ENCODE measurements around the gene HPN.
"Not testable (repeated sequence)": the region's sequence is repeated elsewhere in the genome, so short reads cannot be mapped to it uniquely, and the experiment has no call there.

HPN gene

DNA sequence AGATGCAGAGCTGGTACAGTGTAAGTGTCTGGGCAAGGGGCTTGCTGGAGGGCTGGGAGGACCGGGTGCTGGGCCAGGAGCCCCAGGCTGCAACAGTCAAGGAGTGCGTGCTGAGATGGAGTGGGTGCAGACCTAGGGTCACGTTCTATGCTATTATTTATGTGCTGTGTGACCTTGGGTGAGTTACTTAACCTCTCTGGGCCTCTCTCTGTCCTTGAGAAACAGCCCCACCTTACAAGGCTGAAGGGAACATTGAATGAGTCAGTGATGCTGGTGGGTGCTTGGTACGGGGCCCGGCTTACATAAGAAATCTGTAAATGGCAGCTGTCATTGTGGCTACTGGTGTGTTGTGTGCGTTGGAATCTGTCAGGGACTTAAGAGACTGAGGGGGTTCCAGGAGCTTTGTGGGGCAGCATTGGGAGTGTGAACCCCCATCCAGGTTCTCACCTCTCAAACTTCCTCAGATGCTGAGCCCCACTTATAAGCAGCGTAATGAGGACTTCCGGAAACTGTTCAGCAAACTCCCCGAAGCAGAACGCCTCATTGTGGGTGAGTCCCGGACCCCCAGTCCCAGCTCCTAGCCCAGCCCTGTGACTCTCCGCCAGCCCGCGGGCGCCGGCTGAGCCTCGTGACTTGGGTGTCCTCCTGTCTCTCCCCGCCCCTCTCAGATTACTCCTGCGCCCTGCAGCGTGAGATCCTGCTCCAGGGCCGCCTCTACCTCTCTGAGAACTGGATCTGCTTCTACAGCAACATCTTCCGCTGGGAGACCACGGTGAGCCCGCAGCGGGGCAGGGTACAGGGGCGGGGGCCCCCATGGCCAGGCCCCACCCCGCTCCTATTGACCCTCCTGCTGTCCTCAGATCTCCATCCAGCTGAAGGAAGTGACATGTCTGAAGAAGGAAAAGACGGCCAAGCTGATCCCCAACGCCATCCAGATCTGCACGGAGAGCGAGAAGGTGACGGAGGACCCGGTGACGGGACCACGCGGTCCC, 31.8 kb upstream of the HPN start:
- Histone ChIP-seq H3K27me3 (ENCODE audit: control insufficient read depth, insufficient read depth, low read length) (no peaks in the 10 kb centered on the region), H3K9me3 (ENCODE audit: control insufficient read depth, insufficient read depth, low read depth, low read length) (no peaks in the 10 kb centered on the region), H3K27ac (ENCODE audit: low read depth, low read length) (no peak overlapping the region), H3K9ac (ENCODE audit: low read length) (no peak overlapping the region), H3K4me3 (ENCODE audit: low read depth, low read length) (no peak overlapping the region), H3K4me1 (ENCODE audit: control insufficient read depth, insufficient read depth, low read length) (peaks cover 3% of the 10 kb centered on the region; the same call in 1 of the 2 replicates), H3K36me3 (ENCODE audit: control insufficient read depth, insufficient read depth, low read length) (peaks cover 81% of the 10 kb centered on the region)

DNA sequence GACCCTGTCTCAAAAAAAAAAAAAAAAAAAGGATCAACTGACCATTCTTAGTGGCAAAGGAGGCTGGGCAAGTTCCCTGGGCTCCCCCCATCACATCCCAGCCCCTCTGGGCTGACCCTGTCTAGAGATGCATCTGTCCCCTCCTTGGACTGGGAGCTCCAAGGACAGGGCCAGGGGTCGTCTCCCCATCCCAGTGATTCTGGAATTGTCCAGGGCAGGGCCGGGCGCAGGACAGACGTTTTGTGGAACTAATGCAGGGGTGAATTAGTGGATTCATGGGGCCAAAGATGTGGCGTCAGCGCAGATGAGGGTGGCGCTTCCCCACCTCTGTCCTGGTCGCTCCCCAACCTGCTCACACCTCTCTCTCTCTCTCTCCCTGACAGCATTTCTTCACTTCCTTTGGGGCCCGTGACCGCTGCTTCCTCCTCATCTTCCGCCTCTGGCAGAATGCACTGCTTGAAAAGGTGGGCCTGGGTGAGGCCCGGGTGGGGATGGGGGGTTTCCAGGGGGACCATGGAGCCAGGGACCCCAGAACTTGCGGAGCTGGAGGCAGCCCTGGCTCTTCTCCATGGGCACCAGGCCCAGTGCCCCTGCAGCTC, 30.3 kb upstream of the HPN start:
- Histone ChIP-seq H3K9me3 (ENCODE audit: control insufficient read depth, insufficient read depth, low read depth, low read length) (no peaks in the 10 kb centered on the region), H3K9ac (ENCODE audit: low read length) (no peak overlapping the region), H3K27me3 (ENCODE audit: control insufficient read depth, insufficient read depth, low read length) (no peaks in the 10 kb centered on the region), H3K36me3 (ENCODE audit: control insufficient read depth, insufficient read depth, low read length) (peaks cover 83% of the 10 kb centered on the region), H3K4me3 (ENCODE audit: low read depth, low read length) (no peak overlapping the region), H3K27ac (ENCODE audit: low read depth, low read length) (no peak overlapping the region), H3K4me1 (ENCODE audit: control insufficient read depth, insufficient read depth, low read length) (peaks cover 3% of the 10 kb centered on the region; the same call in 1 of the 2 replicates)

DNA sequence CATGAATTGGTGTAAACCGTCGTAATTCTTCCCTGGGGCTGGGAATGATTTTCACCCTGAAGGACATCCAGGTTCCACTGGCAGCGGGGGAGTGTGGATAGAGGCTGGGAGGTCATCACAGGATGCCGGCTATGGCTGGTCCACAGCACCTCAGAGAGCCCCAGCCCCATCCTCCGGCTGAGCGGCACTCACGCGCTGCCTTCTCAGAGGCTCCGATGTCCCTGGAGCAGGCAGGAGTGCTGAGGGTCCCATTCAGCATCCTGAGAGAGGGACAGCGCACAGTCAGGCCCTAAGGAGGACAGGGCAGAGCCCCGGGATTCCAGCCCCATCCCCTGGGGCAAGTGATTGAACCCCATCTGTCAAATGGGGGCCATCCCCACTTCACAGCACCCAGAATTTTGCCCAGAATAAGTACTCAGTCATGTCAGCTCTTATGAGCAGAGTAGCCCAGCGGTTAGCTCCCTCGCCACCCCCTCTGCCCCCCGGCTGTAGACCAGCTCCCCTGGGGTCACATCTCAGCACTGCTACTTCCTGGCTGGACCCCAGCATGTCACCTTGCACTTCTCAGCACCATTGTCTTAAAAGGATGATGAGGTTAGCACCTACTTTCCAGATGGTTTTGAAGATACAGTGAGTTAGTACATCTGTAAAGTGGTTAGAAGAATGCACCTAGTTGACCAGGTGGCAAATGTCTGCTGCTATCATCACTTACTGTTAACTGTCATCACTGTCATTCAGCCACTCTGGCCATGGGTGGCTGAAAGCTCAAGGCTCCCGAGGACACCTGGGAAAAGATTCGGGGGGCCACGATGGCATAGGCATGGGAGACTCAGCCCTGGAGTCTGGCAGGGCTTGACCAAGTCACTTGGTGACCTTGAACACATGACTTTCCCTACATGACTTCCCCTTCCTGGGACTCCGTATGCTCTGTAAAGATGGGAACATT, 29.5 kb upstream of the HPN start:
- no peaks in the 10 kb centered on the region for H3K27me3 ChIP-seq (ENCODE audit: control insufficient read depth, insufficient read depth, low read length)
- no peak overlapping the region for H3K4me3 ChIP-seq (ENCODE audit: low read depth, low read length)
- H3K27ac ChIP-seq (ENCODE audit: low read depth, low read length), result no peak overlapping the region
- H3K36me3 ChIP-seq (ENCODE audit: control insufficient read depth, insufficient read depth, low read length), result peaks cover 81% of the 10 kb centered on the region
- no peak overlapping the region for H3K9ac ChIP-seq (ENCODE audit: low read length)
- no peaks in the 10 kb centered on the region for H3K9me3 ChIP-seq (ENCODE audit: control insufficient read depth, insufficient read depth, low read depth, low read length)
- H3K4me1 ChIP-seq (ENCODE audit: control insufficient read depth, insufficient read depth, low read length), result peaks cover 3% of the 10 kb centered on the region; the same call in 1 of the 2 replicates

DNA sequence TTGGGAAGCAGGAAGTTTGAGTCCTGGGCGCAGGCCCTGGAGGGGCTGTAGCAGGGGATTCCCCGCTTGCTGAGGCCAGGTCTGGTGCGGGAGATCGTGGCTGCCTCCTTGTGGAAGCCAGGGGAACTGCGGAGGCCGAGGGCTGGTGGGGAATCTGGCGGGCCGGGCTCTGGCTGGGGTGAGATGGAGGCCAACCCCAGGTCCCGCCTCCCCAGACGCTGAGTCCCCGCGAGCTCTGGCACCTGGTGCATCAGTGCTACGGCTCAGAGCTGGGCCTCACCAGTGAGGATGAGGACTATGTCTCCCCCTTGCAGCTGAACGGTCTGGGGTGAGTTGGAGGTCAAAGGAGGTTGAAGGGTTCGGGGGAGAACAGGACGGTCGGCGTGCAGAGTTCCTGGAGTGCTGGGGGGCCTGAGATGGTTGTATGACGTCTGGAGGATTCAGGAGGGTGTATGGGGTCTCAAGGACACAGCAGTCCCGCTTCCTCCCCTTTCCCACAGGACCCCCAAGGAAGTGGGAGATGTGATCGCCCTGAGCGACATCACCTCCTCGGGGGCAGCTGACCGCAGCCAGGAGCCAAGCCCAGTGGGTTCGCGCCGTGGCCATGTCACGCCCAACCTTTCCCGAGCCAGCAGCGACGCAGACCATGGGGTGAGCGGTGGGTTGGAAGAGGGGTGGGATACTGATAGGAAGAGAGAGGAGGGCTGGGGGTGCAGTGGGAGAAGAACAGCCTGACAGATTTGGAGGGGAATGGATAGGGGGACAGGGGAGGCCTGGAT, 28.3 kb upstream of the HPN start:
- Histone ChIP-seq H3K27ac (ENCODE audit: low read depth, low read length) (no peak overlapping the region), H3K4me3 (ENCODE audit: low read depth, low read length) (no peak overlapping the region), H3K9ac (ENCODE audit: low read length) (no peak overlapping the region), H3K9me3 (ENCODE audit: control insufficient read depth, insufficient read depth, low read depth, low read length) (no peaks in the 10 kb centered on the region), H3K4me1 (ENCODE audit: control insufficient read depth, insufficient read depth, low read length) (peaks cover 3% of the 10 kb centered on the region; the same call in 1 of the 2 replicates), H3K36me3 (ENCODE audit: control insufficient read depth, insufficient read depth, low read length) (peaks cover 89% of the 10 kb centered on the region), H3K27me3 (ENCODE audit: control insufficient read depth, insufficient read depth, low read length) (no peaks in the 10 kb centered on the region)

DNA sequence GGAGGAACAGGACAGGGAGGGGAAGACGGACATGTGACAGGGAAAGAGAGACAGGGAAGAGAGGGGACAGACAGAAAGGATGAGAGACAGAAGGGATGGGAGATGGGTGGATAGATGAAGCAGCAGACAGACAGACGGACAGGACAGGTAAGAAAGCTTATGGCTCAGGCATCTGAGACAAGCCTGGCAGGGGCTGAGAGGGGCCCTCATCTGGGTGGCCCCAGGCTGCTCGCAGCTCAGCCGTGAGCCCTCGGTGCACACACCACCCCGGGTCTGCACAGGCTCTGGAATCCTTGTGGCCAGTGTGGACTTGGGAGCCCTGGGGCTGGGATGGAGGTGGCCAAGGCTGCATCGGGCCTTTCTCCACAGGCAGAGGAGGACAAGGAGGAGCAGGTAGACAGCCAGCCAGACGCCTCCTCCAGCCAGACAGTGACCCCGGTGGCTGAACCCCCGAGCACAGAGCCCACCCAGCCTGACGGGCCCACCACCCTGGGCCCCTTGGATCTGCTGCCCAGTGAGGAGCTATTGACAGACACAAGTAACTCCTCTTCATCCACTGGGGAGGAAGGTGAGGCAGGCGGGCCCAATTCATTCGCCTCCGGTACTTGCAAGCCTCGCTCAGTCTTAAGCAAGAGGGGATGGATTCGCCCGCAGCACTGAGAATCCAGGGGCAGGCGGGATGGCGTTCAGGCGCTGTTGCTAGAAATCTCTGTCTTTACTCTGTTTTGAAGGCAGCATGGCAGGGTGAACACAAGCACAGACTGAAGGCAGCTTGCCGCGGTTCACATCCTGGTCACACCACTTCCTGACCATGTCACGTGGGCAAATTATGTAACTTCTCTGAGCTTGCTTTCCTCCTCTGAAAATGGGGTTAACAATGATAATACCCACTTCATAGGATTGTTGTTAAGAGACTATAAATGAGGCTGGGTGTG, 27.4 kb upstream of the HPN start:
- Histone ChIP-seq H3K27ac (ENCODE audit: low read depth, low read length) (no peak overlapping the region), H3K9me3 (ENCODE audit: control insufficient read depth, insufficient read depth, low read depth, low read length) (no peaks in the 10 kb centered on the region), H3K4me1 (ENCODE audit: control insufficient read depth, insufficient read depth, low read length) (peaks cover 3% of the 10 kb centered on the region; the same call in 1 of the 2 replicates), H3K4me3 (ENCODE audit: low read depth, low read length) (no peak overlapping the region), H3K27me3 (ENCODE audit: control insufficient read depth, insufficient read depth, low read length) (no peaks in the 10 kb centered on the region), H3K36me3 (ENCODE audit: control insufficient read depth, insufficient read depth, low read length) (peaks cover 93% of the 10 kb centered on the region), H3K9ac (ENCODE audit: low read length) (no peak overlapping the region)

DNA sequence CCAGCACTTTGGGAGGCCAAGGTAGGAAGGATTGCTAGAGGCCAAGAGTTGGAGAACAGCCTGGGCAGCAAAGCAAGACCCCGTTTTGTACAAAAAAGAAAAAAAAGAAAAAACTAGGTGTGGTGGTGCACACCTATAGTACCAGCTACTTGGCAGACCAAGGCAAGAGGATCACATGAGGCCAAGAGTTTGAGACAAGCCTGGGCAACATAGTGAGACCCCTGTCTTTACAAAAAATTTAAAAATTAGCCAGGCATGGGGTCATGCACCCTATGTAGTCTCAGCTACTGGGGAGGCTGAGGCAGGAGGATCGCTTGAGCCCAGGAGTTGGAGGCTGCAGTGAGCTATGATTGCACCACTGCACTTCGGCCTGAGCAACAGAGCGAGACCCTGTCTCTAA, 26.7 kb upstream of the HPN start:
- H3K9me3 ChIP-seq (ENCODE audit: control insufficient read depth, insufficient read depth, low read depth, low read length); H3K27ac ChIP-seq (ENCODE audit: low read depth, low read length); H3K9ac ChIP-seq (ENCODE audit: low read length); H3K4me1 ChIP-seq (ENCODE audit: control insufficient read depth, insufficient read depth, low read length); H3K4me3 ChIP-seq (ENCODE audit: low read depth, low read length); H3K27me3 ChIP-seq (ENCODE audit: control insufficient read depth, insufficient read depth, low read length): not testable (repeated sequence)
- H3K36me3 ChIP-seq (ENCODE audit: control insufficient read depth, insufficient read depth, low read length), result peaks cover 93% of the 10 kb centered on the region

DNA sequence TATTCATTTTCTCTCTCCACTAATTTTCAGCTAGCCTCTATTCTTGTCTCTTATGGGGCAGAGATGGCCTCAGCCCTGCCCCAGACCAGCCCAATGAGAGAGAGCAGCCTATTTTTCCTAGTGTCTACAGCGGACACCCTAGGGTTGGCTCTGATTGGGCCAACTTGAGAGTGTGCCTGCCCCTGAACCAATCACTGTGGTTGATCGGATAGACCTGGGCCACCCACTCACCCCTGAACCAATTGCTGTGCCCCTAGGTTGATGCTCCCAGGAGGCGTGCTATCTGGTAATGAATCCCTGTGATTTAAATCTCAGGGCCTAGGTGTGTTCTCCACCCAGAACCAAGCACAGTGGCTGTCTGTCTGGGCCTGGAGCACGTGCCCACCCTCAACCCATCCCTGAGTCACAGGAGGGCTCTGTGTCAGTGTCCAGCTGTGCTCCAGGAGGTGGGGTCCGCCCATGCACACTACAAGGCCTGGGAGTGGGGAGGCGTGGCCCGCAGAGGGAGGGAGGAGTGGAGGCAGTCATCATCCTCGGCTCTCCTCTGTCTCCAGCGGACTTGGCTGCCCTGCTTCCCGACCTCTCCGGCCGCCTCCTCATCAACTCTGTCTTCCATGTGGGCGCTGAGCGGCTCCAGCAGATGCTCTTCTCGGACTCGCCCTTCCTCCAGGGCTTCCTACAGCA, 26.1 kb upstream of the HPN start:
- Histone ChIP-seq H3K4me3 (ENCODE audit: low read depth, low read length) (no peak overlapping the region), H3K27me3 (ENCODE audit: control insufficient read depth, insufficient read depth, low read length) (no peaks in the 10 kb centered on the region), H3K36me3 (ENCODE audit: control insufficient read depth, insufficient read depth, low read length) (peaks cover 93% of the 10 kb centered on the region), H3K27ac (ENCODE audit: low read depth, low read length) (no peak overlapping the region), H3K9me3 (ENCODE audit: control insufficient read depth, insufficient read depth, low read depth, low read length) (no peaks in the 10 kb centered on the region), H3K9ac (ENCODE audit: low read length) (no peak overlapping the region), H3K4me1 (ENCODE audit: control insufficient read depth, insufficient read depth, low read length) (peaks cover 3% of the 10 kb centered on the region; the same call in 1 of the 2 replicates)

DNA sequence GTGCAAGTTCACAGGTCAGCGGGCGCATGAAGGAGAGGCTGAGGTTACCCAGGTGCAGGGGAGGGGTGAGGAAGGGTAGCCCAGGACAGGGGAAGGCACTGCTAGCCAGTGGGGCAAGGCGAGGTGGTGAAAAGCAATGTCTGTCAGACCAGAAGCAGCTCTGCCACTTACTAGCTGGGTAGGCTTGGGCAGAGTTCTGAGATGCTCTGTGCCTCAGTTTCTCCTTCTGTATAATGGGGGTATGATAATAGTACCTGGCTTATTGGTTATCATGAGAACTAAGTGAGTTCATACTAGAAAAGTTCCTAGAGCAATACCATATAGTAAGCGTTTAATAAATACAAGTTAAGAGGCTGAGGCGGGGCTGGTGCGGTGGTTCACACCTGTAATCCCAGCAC, 25.6 kb upstream of the HPN start:
- Histone ChIP-seq H3K27me3 (ENCODE audit: control insufficient read depth, insufficient read depth, low read length) (no peaks in the 10 kb centered on the region), H3K9me3 (ENCODE audit: control insufficient read depth, insufficient read depth, low read depth, low read length) (no peaks in the 10 kb centered on the region), H3K4me1 (ENCODE audit: control insufficient read depth, insufficient read depth, low read length) (peaks cover 3% of the 10 kb centered on the region; the same call in 1 of the 2 replicates), H3K4me3 (ENCODE audit: low read depth, low read length) (no peak overlapping the region), H3K36me3 (ENCODE audit: control insufficient read depth, insufficient read depth, low read length) (peaks cover 93% of the 10 kb centered on the region), H3K27ac (ENCODE audit: low read depth, low read length) (no peak overlapping the region), H3K9ac (ENCODE audit: low read length) (no peak overlapping the region)

DNA sequence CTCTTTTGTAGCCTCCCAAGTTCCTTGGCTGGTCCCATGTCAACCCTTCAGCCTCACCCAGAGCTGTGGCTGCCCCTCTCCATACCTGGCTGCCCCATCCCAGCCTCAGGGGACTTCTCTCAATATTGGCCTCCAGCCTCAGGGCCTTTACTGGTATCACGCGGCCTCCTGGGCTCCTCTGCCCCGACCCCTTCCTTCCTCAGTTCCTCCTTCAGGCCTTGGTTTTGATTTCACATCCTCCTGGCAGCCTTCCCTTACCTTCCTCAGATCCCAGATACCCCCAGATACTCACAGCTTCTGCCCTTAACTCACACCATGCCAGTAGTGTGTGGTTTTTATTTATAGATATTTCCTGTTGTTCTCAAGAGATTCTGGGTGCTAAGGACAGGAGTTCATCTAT, 24.0 kb upstream of the HPN start:
- Histone ChIP-seq H3K9me3 (ENCODE audit: control insufficient read depth, insufficient read depth, low read depth, low read length) (no peaks in the 10 kb centered on the region), H3K9ac (ENCODE audit: low read length) (no peak overlapping the region), H3K27me3 (ENCODE audit: control insufficient read depth, insufficient read depth, low read length) (no peaks in the 10 kb centered on the region), H3K27ac (ENCODE audit: low read depth, low read length) (no peak overlapping the region), H3K4me3 (ENCODE audit: low read depth, low read length) (no peak overlapping the region), H3K4me1 (ENCODE audit: control insufficient read depth, insufficient read depth, low read length) (peaks cover under 1% of the 10 kb centered on the region; the same call in 1 of the 2 replicates), H3K36me3 (ENCODE audit: control insufficient read depth, insufficient read depth, low read length) (peaks cover 93% of the 10 kb centered on the region)

All from HUES6 (cell line).